ENCODE results near the gene SYT12. TPM values are rescaled to one million over a fixed set of nuclear protein-coding genes. Genes with fewer than 3 reads are reported as not detected.

The SYT12 gene
- total RNA-seq, 1 experiment from 2014 or later = 1.9 TPM

GRCh38 chr11:66979336-66979980, 43.5 kb upstream of the SYT12 start:
- Histone ChIP-seq H3K4ac (ENCODE audit: low read depth, low read length) (no peak overlapping the region), H3K23ac (ENCODE audit: insufficient read length, low read depth, low read length) (no peak overlapping the region), H3K27me3 (ENCODE audit: insufficient read depth, low read length) (no peaks in the 10 kb centered on the region), H3K18ac (ENCODE audit: insufficient read length, low read depth, low read length) (no peak overlapping the region), H3K79me2 (ENCODE audit: insufficient read depth, low read length) (no peaks in the 10 kb centered on the region), H3K4me1 (ENCODE audit: insufficient read depth, low read length) (no peaks in the 10 kb centered on the region), H3T11ph (ENCODE audit: low read length) (no peak overlapping the region), H3K9ac (ENCODE audit: extremely low read depth, insufficient read length, low read length) (no peak overlapping the region), H2AFZ (ENCODE audit: low read length) (no peak overlapping the region), H2AK5ac (ENCODE audit: insufficient read length, low read length) (no peak overlapping the region), H3K4me2 (ENCODE audit: insufficient read depth, insufficient read length, low read length) (no peak overlapping the region), H3K9me3 (ENCODE audit: control insufficient read depth, low read depth, low read length) (no peaks in the 10 kb centered on the region), H4K8ac (replicated peaks; ENCODE audit: insufficient read length, low read depth, low read length) (no peak overlapping the region), H4K91ac (ENCODE audit: insufficient read length, low read depth, low read length) (no peak overlapping the region), H4K20me1 (ENCODE audit: control insufficient read depth, insufficient read depth, insufficient read length) (no peaks in the 10 kb centered on the region), H3K56ac (ENCODE audit: insufficient read length, low read depth, low read length) (no peak overlapping the region), H2BK120ac (ENCODE audit: low read depth, low read length, poor library complexity, severe bottlenecking) (no peak overlapping the region), H4K5ac (ENCODE audit: insufficient read length, low read depth, low read length) (no peak overlapping the region), H2BK5ac (ENCODE audit: insufficient read length, low read length) (no peak overlapping the region), H3K27ac (ENCODE audit: insufficient read length, low read depth, low read length) (no peak overlapping the region), H3K23me2 (ENCODE audit: insufficient read length, low read depth, low read length, poor library complexity, severe bottlenecking) (no peaks in the 10 kb centered on the region), H2BK15ac (ENCODE audit: low read depth, low read length) (no peak overlapping the region), H2BK12ac (ENCODE audit: insufficient read length, low read depth, low read length) (no peak overlapping the region), H3K79me1 (ENCODE audit: insufficient read depth, low read depth, low read length, poor library complexity, severe bottlenecking) (no peaks in the 10 kb centered on the region), H3K14ac (ENCODE audit: insufficient read depth, low read length) (no peak overlapping the region), H2BK20ac (ENCODE audit: low read depth, low read length, poor library complexity, severe bottlenecking) (no peak overlapping the region)
- H3K9me3 Mint-ChIP-seq = peaks cover 7 to 12% of the 10 kb centered on the region in 2 experiments
- H3K4me1 Mint-ChIP-seq = peaks cover under 1 to 9% of the 10 kb centered on the region in 2 experiments
- DNase-seq = no peak
- peaks cover 2 to 4% (median 2%) of the 10 kb centered on the region in 3 experiments; a peak in 5 of 7 replicates for H3K36me3 Mint-ChIP-seq (ENCODE audit: insufficient read depth in 1 of 3, low read depth in 3 of 3)
- peaks cover 11% of the 10 kb centered on the region for H3K27me3 Mint-ChIP-seq (ENCODE audit: low read depth)
- no CpG with 5 or more reads among the region's 2 CpGs for WGBS (ENCODE audit: extremely low coverage, insufficient read length, low lambda C conversion rate)
- TF ChIP-seq CTCF (conservative IDR thresholded peaks at IDR 0.05) = no peak
- no peak overlapping the region for H3K27ac Mint-ChIP-seq
- peak overlapping the region in 1 of 2 experiments; percentile 54; a peak in 2 of 5 replicates for H3K4me3 Mint-ChIP-seq
